Activated naive CD8-positive, alpha-beta T cell (primary cell): Measurements from ENCODE around the gene GPN2.
A peak's percentile ranks its signal among the peaks of the same experiment; 100 is the strongest.

Source experiments
- H3K27ac Mint-ChIP-seq: one replicate; pipeline ENCODE4 v1.8.0; 2021; ENCODE audit warnings: mixed read lengths
- H3K27me3 Mint-ChIP-seq: one replicate; pipeline ENCODE4 v1.8.0; 2021; ENCODE audit warnings: mixed read lengths
- H3K36me3 Mint-ChIP-seq: one replicate; pipeline ENCODE4 v1.8.0; 2021; ENCODE audit warnings: mixed read lengths
- H3K4me1 Mint-ChIP-seq: one replicate; pipeline ENCODE4 v1.8.0; 2021; ENCODE audit warnings: low read depth, mixed read lengths
- H3K4me3 Mint-ChIP-seq: one replicate; pipeline ENCODE4 v1.8.0; 2021; ENCODE audit warnings: mild to moderate bottlenecking, mixed read lengths
- H3K9me3 Mint-ChIP-seq: one replicate; pipeline ENCODE4 v1.8.0; 2021; ENCODE audit warnings: low read depth, mixed read lengths

The GPN2 gene

DNA sequence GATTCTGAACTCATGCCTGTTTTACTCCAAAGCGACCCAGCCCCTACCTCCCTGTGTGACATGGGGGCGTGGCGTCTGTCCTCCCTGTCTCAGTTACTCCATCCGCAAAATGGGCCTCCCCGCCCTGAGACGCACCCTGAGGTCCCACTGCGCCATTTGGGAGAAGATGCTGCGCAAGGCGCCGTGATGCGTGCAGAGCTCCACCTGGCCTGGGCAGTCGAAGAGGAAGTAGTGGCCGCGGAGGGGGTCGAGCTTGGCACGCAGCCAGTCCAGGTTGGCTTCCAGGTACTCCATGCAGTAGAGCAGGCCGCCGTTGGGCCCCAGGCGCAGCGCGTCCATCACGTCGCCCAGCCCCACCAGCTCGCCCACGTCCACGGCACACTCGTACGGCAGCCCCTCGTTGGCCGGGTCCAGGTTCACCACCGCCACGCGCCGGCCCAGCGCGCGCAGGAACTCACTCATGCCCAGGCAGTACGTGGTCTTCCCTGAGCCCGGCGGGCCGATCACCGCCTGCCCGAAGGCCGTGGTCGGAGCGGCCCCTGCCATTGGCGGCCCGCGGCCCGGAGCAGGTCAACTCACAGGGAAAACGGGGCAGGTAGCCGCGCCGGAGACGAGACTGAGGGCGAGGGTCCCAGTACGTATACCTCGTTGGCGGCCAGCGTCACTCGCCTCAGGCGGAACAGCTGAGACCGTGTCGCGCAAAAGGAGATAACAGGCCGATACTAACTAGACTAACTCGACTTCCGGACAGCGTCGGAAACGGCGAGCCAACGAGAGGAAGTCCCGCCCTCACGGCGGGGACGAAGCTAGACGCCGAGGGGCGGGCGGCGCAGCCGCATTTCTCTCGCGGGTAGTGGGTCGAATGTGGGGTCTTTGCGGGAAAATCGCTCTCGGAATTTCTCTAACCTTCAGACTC, at the start of gene GPN2:
TSS of gene GPN2 (minus strand) at position 733 of the 916 bp plus-strand sequence. CDS start at position 546, 187 bp downstream.
- Mint-ChIP-seq H3K9me3 (no peaks in the 10 kb centered on the region), H3K27ac (peak within 1 kb of the TSS; percentile 92), H3K4me3 (peak within 1 kb of the TSS; percentile 97), H3K4me1 (peaks cover 30% of the 10 kb centered on the region), H3K27me3 (no peaks in the 10 kb centered on the region), H3K36me3 (peaks cover 6% of the 10 kb centered on the region)

- Mint-ChIP-seq H3K4me3 (no peak overlapping the region), H3K36me3 (peaks cover 4% of the 10 kb centered on the region), H3K9me3 (no peaks in the 10 kb centered on the region), H3K4me1 (no peaks in the 10 kb centered on the region), H3K27ac (no peak overlapping the region), H3K27me3 (no peaks in the 10 kb centered on the region)
These were observed 48.6 kb upstream of the GPN2 start for GRCh38 chr1:26938659-26939025.

- H3K27me3 Mint-ChIP-seq, result no peaks in the 10 kb centered on the region
- H3K27ac Mint-ChIP-seq, result no peak overlapping the region
- no peaks in the 10 kb centered on the region for H3K9me3 Mint-ChIP-seq
- no peak overlapping the region for H3K4me3 Mint-ChIP-seq
- no peaks in the 10 kb centered on the region for H3K4me1 Mint-ChIP-seq
- peaks cover 4% of the 10 kb centered on the region for H3K36me3 Mint-ChIP-seq
These were observed 48.0 kb upstream of the GPN2 start for GRCh38 chr1:26938004-26938658.

DNA sequence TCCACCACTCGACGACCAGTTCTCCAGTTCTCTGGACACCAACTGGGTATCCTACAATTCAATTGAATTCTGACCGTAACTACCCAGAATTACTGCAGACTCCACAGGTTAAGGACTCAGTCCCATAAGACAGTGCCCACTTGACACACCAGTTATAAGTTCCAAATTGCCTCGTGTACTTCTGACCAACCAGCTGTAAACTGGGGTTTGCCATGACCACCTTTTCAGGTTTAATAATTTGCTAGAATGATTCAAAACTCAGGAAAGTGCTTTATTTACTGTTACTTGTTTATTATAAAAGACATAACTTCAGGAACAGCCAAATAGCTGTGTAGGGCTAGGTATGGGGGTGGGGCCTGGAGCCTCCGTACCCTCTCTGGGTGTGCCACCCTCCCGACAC, 46.7 kb upstream of the GPN2 start:
- Mint-ChIP-seq H3K27ac (no peak overlapping the region), H3K27me3 (no peaks in the 10 kb centered on the region), H3K4me1 (no peaks in the 10 kb centered on the region), H3K4me3 (no peak overlapping the region), H3K36me3 (peaks cover 2% of the 10 kb centered on the region), H3K9me3 (no peaks in the 10 kb centered on the region)

DNA sequence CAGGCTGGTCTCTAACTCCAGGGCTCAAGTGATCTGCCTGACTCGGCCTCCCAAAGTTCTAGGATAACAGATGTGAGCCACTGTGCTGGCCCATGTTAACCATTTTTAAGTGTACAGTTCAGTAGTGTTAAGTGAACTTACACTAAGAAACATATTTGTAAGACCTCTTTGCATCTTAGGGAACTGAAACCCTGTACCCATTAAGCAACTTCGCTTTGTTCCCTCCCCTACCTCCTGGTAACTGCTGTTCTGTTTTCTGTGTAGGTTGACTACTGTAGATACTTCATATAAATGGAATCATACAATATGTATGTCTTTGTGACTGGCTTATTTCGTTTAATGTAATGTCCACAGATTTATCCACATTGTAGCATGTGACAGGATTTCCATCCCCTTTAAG, 42.4 kb upstream of the GPN2 start:
- Mint-ChIP-seq H3K36me3 (peaks cover 8% of the 10 kb centered on the region), H3K4me3 (no peak overlapping the region), H3K27me3 (no peaks in the 10 kb centered on the region), H3K4me1 (peaks cover 7% of the 10 kb centered on the region), H3K9me3 (no peaks in the 10 kb centered on the region), H3K27ac (no peak overlapping the region)

DNA sequence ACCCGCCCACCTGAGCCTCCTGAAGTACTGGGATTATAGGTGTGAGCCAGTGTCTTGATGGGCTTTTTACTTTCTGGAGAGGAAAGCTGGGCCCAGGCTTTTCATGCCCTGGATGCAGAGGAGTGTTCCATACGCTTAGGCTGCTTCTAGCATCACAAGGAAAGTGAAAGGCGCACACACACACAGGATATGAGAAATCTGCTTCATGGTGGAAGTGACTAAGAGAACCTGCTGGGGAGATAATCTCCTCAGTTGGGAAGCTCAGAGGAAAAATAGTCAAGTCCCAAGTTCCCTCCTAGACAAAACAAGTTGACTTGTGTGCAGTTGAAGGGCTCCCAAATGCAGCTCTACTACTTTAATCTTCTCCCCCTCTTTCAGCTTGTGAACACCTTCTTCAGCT, 33.6 kb upstream of the GPN2 start:
- Mint-ChIP-seq H3K36me3 (peaks cover 13% of the 10 kb centered on the region), H3K4me3 (peak overlapping the region; percentile 93), H3K9me3 (no peaks in the 10 kb centered on the region), H3K27me3 (no peaks in the 10 kb centered on the region), H3K4me1 (peaks cover 50% of the 10 kb centered on the region), H3K27ac (peak overlapping the region; percentile 97)

DNA sequence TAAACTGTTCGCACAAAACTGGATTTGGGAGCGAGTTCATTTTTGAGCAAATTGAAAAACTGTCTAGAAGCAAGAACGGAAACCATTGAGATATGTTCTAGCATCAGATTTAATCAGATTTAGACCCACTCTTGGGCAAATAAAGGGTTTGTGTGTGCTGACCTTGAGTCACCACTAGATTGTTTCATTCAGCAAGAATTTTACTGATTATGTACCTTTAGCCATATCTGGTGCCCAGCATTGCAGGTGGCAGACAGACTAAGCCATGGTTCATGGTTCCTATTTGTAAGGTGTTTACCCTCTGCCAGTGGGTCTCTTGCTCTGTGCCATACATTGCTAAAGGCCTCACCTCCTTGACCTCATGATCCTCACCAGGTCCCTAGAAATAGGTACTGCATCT, 32.8 kb upstream of the GPN2 start:
- Mint-ChIP-seq H3K4me1 (peaks cover 45% of the 10 kb centered on the region), H3K36me3 (peaks cover 8% of the 10 kb centered on the region), H3K9me3 (no peaks in the 10 kb centered on the region), H3K27me3 (no peaks in the 10 kb centered on the region), H3K4me3 (peak overlapping the region; percentile 93), H3K27ac (peak overlapping the region; percentile 97)

- H3K4me3 Mint-ChIP-seq, result peak overlapping the region; percentile 93
- H3K4me1 Mint-ChIP-seq, result peaks cover 44% of the 10 kb centered on the region
- H3K36me3 Mint-ChIP-seq, result peaks cover 8% of the 10 kb centered on the region
- H3K27ac Mint-ChIP-seq, result peak overlapping the region; percentile 97
- no peaks in the 10 kb centered on the region for H3K9me3 Mint-ChIP-seq
- no peaks in the 10 kb centered on the region for H3K27me3 Mint-ChIP-seq
These were observed 32.3 kb upstream of the GPN2 start for GRCh38 chr1:26922431-26922729.

DNA sequence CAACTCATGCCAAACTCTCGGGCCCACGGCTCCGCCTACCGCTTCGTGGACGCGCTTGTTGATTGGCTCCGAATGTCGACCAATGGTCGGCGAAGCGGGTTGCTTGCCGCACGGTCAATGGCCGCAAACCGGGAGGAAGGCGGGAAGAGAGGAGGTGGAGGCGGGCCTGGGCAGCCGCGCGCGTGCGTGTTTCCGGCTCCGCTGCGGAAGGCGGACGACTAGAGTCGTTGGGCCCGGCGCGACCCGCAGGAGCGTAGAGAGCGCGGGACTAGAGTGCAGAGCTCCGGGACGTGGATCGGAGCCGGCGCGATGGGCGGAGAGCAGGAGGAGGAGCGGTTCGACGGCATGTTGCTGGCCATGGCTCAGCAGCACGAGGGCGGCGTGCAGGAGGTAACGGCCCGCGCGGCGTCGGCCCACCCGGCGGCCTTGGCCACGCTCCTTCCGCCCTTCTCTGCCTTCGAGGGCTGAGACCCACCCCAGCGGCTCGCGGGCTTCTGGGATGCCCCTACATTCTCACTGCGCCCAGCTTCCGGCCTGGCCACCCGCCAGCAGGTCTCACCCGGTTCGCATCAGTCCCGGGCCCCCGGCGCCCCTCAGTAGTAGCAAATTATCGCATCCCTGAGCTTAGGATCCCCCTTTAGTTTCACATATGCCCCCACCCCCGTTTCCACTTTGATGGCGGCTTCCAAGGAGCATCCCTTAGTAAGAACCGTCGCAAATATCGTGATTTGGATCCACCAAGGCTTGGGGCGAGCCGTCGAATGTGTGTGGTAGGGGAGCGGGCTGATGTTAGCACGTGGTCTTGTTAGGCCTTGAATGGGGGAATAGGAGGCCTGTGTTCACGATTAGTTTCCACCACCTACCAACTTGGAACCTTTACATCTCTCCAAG, 31.7 kb upstream of the GPN2 start, which contains the start of gene NUDC:
TSS of gene NUDC (plus strand) at position 204 of the 891 bp plus-strand sequence. CDS start at position 310, 106 bp downstream.
- peaks cover 41% of the 10 kb centered on the region for H3K4me1 Mint-ChIP-seq
- H3K4me3 Mint-ChIP-seq, result peak within 1 kb of the TSS; percentile 93
- H3K27ac Mint-ChIP-seq, result peak within 1 kb of the TSS; percentile 97
- H3K9me3 Mint-ChIP-seq, result no peaks in the 10 kb centered on the region
- no peaks in the 10 kb centered on the region for H3K27me3 Mint-ChIP-seq
- H3K36me3 Mint-ChIP-seq, result peaks cover 6% of the 10 kb centered on the region

DNA sequence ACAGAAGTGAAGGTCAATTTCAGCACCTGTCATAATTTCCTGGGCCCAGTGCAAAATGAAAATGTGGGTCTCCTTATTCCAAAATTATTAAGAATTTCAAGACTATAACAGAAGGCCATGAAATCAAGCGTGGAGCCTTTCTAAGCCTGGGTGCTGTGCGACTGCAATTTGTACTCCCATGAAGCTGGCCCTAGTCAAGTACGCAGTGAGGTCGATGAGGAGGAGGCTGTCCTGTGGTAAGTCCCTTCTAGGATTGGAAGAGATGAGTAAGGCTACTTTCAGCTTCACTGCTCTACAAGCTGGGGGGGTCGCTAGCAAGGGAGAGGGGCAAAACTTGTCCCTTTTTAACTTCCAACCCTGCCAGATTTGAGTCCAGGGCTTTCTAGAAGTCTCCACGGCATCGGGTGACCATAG, 31.1 kb upstream of the GPN2 start:
- no peaks in the 10 kb centered on the region for H3K27me3 Mint-ChIP-seq
- no peaks in the 10 kb centered on the region for H3K9me3 Mint-ChIP-seq
- peaks cover 6% of the 10 kb centered on the region for H3K36me3 Mint-ChIP-seq
- H3K4me3 Mint-ChIP-seq, result peak overlapping the region; percentile 93
- peak overlapping the region; percentile 97 for H3K27ac Mint-ChIP-seq
- H3K4me1 Mint-ChIP-seq, result peaks cover 38% of the 10 kb centered on the region

DNA sequence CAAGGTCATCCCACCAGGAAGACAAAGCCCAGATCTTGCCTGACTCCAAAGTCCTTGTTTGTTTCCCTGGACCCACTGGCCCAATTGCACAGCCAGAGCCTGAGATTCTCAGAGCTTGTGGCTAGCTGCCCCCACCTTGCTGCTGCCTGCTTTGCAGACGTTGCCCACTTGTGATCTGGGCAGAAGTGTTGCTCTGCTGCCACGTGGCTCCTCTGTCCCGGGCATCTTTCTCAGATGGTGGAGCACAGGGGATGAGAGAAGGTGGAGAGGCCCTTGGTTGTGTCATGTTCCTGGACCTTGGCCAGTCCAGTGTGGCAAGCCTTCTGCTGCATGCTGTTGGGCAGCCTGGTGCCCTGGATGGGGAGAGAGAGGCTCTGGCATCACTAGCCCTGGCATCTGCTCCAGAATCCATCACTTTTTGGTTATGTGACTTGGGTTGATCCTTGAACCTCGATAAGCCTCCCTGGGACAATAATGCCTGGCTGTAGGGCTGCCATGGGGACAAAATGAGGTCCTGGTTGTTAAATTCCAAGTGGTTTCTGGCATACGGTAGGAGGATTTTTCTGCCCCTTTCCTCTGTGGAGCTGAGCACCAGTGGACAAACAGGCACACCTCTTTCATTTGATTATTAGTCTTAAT, 25.2 kb upstream of the GPN2 start:
- no peaks in the 10 kb centered on the region for H3K9me3 Mint-ChIP-seq
- no peaks in the 10 kb centered on the region for H3K27me3 Mint-ChIP-seq
- no peak overlapping the region for H3K27ac Mint-ChIP-seq
- H3K4me3 Mint-ChIP-seq, result no peak overlapping the region
- no peaks in the 10 kb centered on the region for H3K36me3 Mint-ChIP-seq
- H3K4me1 Mint-ChIP-seq, result peaks cover 3% of the 10 kb centered on the region

GRCh38 chr1:26913754-26914619, 23.9 kb upstream of the GPN2 start, which contains the start of gene NR0B2:
NR0B2 (minus strand) TSS chr1:26913975; CDS start chr1:26913940, 35 bp downstream.
- no peaks in the 10 kb centered on the region for H3K36me3 Mint-ChIP-seq
- no peak within 1 kb of the TSS for H3K4me3 Mint-ChIP-seq
- H3K27me3 Mint-ChIP-seq, result peaks cover 4% of the 10 kb centered on the region
- H3K4me1 Mint-ChIP-seq, result no peaks in the 10 kb centered on the region
- H3K27ac Mint-ChIP-seq, result no peak within 1 kb of the TSS
- no peaks in the 10 kb centered on the region for H3K9me3 Mint-ChIP-seq

DNA sequence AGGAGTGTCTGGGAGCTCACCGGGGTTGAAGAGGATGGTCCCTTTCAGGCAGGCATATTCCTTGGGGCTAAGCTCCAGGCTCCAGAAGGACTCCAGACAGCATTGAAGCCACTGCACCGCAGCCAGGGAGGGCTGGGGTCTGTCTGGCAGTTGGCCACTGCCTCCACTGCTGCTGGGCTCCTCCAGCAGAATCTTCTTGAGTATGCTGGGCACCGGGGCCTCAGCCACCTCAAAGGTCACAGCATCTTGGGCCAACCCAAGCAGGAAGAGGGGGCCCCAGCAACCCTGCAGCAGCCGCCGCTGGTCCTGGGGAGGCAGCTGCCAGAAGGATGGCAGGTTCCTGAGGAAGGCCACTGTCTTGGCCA, 23.3 kb upstream of the GPN2 start:
- no peaks in the 10 kb centered on the region for H3K36me3 Mint-ChIP-seq
- H3K27me3 Mint-ChIP-seq, result peaks cover 4% of the 10 kb centered on the region
- H3K9me3 Mint-ChIP-seq, result no peaks in the 10 kb centered on the region
- H3K4me1 Mint-ChIP-seq, result no peaks in the 10 kb centered on the region
- H3K4me3 Mint-ChIP-seq, result no peak overlapping the region
- no peak overlapping the region for H3K27ac Mint-ChIP-seq

DNA sequence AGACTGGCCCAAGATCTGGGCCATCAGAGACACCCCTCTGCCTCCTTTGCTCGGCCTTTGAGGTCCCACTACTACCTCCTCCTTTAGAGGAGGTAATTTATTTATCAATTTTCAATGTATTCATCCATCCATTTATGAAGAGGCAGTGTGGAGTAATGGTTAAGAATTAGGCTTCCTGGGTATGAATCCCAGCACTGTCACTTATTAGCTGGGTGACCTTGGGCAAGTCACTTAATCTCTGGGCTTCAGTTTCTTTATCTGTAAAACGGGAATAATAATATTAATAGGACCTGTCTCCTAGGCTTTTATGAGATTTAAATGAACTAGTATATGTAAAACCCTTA, 22.0 kb upstream of the GPN2 start:
- no peaks in the 10 kb centered on the region for H3K36me3 Mint-ChIP-seq
- peaks cover 4% of the 10 kb centered on the region for H3K27me3 Mint-ChIP-seq
- H3K9me3 Mint-ChIP-seq, result no peaks in the 10 kb centered on the region
- no peak overlapping the region for H3K27ac Mint-ChIP-seq
- no peaks in the 10 kb centered on the region for H3K4me1 Mint-ChIP-seq
- no peak overlapping the region for H3K4me3 Mint-ChIP-seq
